Endothelial cell of umbilical vein (primary cell): Measurements from ENCODE around the gene PDXDC1. TPM values are rescaled to one million over a fixed set of nuclear protein-coding genes. Genes with fewer than 3 reads are reported as not detected.

ENCODE experiments used
- BruUV-seq: library from RNA; stranded (reverse); fragments of 400-500 nt; replicated peaks from 2 replicates; lab custom pipeline; 2021; lab: Mats Ljungman, UMichigan
- CTCF ChIA-PET: fragments of 300-600, 350-600 bp; sonication (Branson Sonifier 250); formaldehyde crosslinking; loops from one replicate; lab custom pipeline; 2021; ENCODE audit warnings: antibody characterized with exemption, inconsistent platforms; lab: Charles Lee
- POLR2A ChIA-PET: fragments of 300-600, 350-600 bp; sonication (Branson Sonifier 250); formaldehyde crosslinking; loops from one replicate; lab custom pipeline; 2021; ENCODE audit warnings: antibody characterized with exemption, inconsistent platforms; lab: Charles Lee
- DNase-seq: peaks from one replicate; pipeline ENCODE4 v3.0.0-alpha.2; 2011; ENCODE audit warnings: low read depth, low spot score
- FAIRE-seq: peaks from 2 replicates; lab custom pipeline; 2011; peaks lifted over from hg19 to GRCh38; lab: Jason Lieb, UNC
- H2AFZ ChIP-seq: 2 replicates; pipeline ENCODE4 v1.6.0; 2012; ENCODE audit warnings: low read depth, low read length, control low read depth, inconsistent platforms
- H3K27ac ChIP-seq: 2 replicates; pipeline ENCODE4 v1.5.1; 2011; ENCODE audit warnings: low read depth, mild to moderate bottlenecking, control low read depth, low read length, moderate library complexity; ENCODE audit not compliant: insufficient read depth
- H3K27me3 ChIP-seq, 2 experiments: 2 replicates each; pipeline versions ENCODE4 v1.6.0 to v1.6.1; 2011; ENCODE audit warnings: low read length in 2 of 2, mixed read lengths in 1 of 2; ENCODE audit not compliant: control insufficient read depth in 2 of 2, insufficient read depth in 2 of 2
- H3K36me3 ChIP-seq, 2 experiments: 2 replicates in 1 of 2; 3 replicates in 1 of 2; pipeline ENCODE4 v1.5.1; 2011; ENCODE audit warnings: low read length in 2 of 2, mild to moderate bottlenecking in 1 of 2, moderate library complexity in 1 of 2; ENCODE audit not compliant: control insufficient read depth in 2 of 2, insufficient read depth in 2 of 2; ENCODE audit errors: extremely low read depth in 1 of 2
- H3K4me1 ChIP-seq: 3 replicates; pipeline ENCODE4 v1.5.1; 2011; ENCODE audit warnings: mild to moderate bottlenecking, low read length; ENCODE audit not compliant: control insufficient read depth, insufficient read depth; ENCODE audit errors: extremely low read depth
- H3K4me2 ChIP-seq: 2 replicates; pipeline ENCODE4 v1.6.1; 2011; ENCODE audit warnings: low read length, control low read depth, mixed read lengths; ENCODE audit not compliant: insufficient read depth
- H3K4me3 ChIP-seq, 3 experiments: fragments of 200-600 bp in 1 of 3; sonication (generic), shearing (Covaris generic) in 1 of 3; replicated peaks in 1 of 3; 2 replicates each; pipeline ENCODE4 v1.5.1; 2011 to 2016; ENCODE audit warnings: control low read depth in 3 of 3, low read length in 3 of 3, mild to moderate bottlenecking in 2 of 3, inconsistent platforms in 1 of 3, low read depth in 1 of 3, moderate library complexity in 1 of 3; ENCODE audit not compliant: insufficient read depth in 1 of 3
- H3K79me2 ChIP-seq: 2 replicates; pipeline ENCODE4 v1.6.0; 2012; ENCODE audit warnings: low read length, inconsistent platforms; ENCODE audit not compliant: control insufficient read depth, insufficient read depth
- H3K9ac ChIP-seq: replicated peaks from 2 replicates; pipeline ENCODE3; 2011; ENCODE audit warnings: low read length, control low read depth; ENCODE audit not compliant: insufficient read depth; ENCODE audit errors: extremely low read depth
- H3K9me1 ChIP-seq: replicated peaks from 3 replicates; pipeline ENCODE4 v1.6.0; 2011; ENCODE audit warnings: mild to moderate bottlenecking, low read length; ENCODE audit not compliant: control insufficient read depth, insufficient read depth; ENCODE audit errors: extremely low read depth
- H3K9me3 ChIP-seq: replicated peaks from 2 replicates; pipeline ENCODE4 v1.5.1; 2012; ENCODE audit warnings: low read length, inconsistent platforms; ENCODE audit not compliant: control insufficient read depth, insufficient read depth
- H4K20me1 ChIP-seq: replicated peaks from 2 replicates; pipeline ENCODE3; 2011; ENCODE audit warnings: mild to moderate bottlenecking, low read length; ENCODE audit not compliant: control insufficient read depth, insufficient read depth; ENCODE audit errors: extremely low read depth
- EZH2 ChIP-seq: IDR thresholded peaks from 2 replicates; pipeline ENCODE4 v1.6.1; 2012; ENCODE audit warnings: borderline replicate concordance, low read depth, mild to moderate bottlenecking, moderate library complexity, low read length, inconsistent platforms; ENCODE audit not compliant: severe bottlenecking
- FOS ChIP-seq: IDR thresholded peaks from 2 replicates; pipeline ENCODE4 v1.6.1; 2011; ENCODE audit warnings: mild to moderate bottlenecking, low read length, moderate library complexity, borderline replicate concordance; ENCODE audit not compliant: insufficient read depth
- GATA2 ChIP-seq: IDR thresholded peaks from 2 replicates; pipeline ENCODE4 v1.7.0; 2011; ENCODE audit warnings: low read depth, mild to moderate bottlenecking, moderate library complexity, mixed read lengths, low read length; ENCODE audit not compliant: insufficient read length, insufficient read depth
- JUN ChIP-seq: IDR thresholded peaks from 2 replicates; pipeline ENCODE4 v1.6.1; 2011; ENCODE audit warnings: borderline replicate concordance, low read depth; ENCODE audit not compliant: insufficient read length, insufficient read depth
- MAX ChIP-seq: IDR thresholded peaks from 2 replicates; pipeline ENCODE4 v1.6.1; 2011; ENCODE audit not compliant: insufficient read depth, insufficient read length
- MYC ChIP-seq: IDR thresholded peaks from one replicate; pipeline ENCODE4 v1.6.1; 2011; ENCODE audit warnings: mild to moderate bottlenecking, low read depth, low read length
- POLR2A ChIP-seq: IDR thresholded peaks from 2 replicates; pipeline ENCODE4 v1.6.1; 2012; ENCODE audit warnings: low read depth, mild to moderate bottlenecking, control low read depth, low read length
- POLR2AphosphoS5 ChIP-seq: IDR thresholded peaks from 2 replicates; pipeline ENCODE4 v1.6.1; 2012; ENCODE audit warnings: low read depth, mild to moderate bottlenecking, control low read depth, low read length, moderate library complexity; ENCODE audit not compliant: insufficient read depth
- dilution Hi-C: fragments of 300-500 bp; cut with MboI; formaldehyde crosslinking; loops from one replicate; pipeline ENCODE4 v1.15.0; 2019; ENCODE audit warnings: low sequenced_read_pairs; ENCODE audit not compliant: extremely low pct_ligation_motif_present
- intact Hi-C: fragments of 100-400 bp; cut with micrococcal nuclease; formaldehyde crosslinking; loops from one replicate; pipeline ENCODE4 v1.10.0; 2022
- polyA plus RNA-seq, 4 experiments: library from polyadenylated mRNA; depleted of rRNA in 3 of 4; stranded (reverse) in 3 of 4; unstranded in 1 of 4; fragments of >200 nt; gene quantifications; 2 replicates each; pipeline versions ENCODE4 v1.2.1 to v1.2.3, GENCODE V29; 2011 to 2012; ENCODE audit warnings: missing spikeins in 1 of 4
- total RNA-seq: library from RNA; stranded (reverse); gene quantifications from 2 replicates; pipeline ENCODE4 v1.2.3, GENCODE V29; 2021
- TF ChIP-seq, protein P1 (sequence below), 2 donors: IDR thresholded peaks; 1 replicate in 1 of 2; 2 replicates in 1 of 2; pipeline ENCODE4 v1.5.1; 2011; ENCODE audit warnings: low read length in 2 of 2, mild to moderate bottlenecking in 2 of 2, moderate library complexity in 2 of 2, control low read depth in 1 of 2, inconsistent platforms in 1 of 2, low read depth in 1 of 2; ENCODE audit not compliant: insufficient read depth in 1 of 2; ENCODE audit errors: extremely low read depth in 1 of 2

PDXDC1 gene
- total and polyA plus RNA-seq, 2 donors (not counting 3 experiments of a cell fraction or from before 2014, with no cell fraction given): 44.6 to 78.9 TPM

GRCh38 chr16:15035163-15035729 lies 60.4 kb downstream of the PDXDC1 start:
- DNase-seq: no peak
- Histone ChIP-seq H3K9ac (peak overlapping the region; percentile 72), H3K27ac (peak overlapping the region; percentile 94), H3K79me2 (no peaks in the 10 kb centered on the region), H3K4me1 (peaks cover 33% of the 10 kb centered on the region), H3K9me1 (no peaks in the 10 kb centered on the region), H4K20me1 (no peaks in the 10 kb centered on the region), H3K4me2 (peak overlapping the region; percentile 64), H2AFZ (peak overlapping the region; percentile 41), H3K4me3 (no peak overlapping the region), H3K27me3 (no peaks in the 10 kb centered on the region), H3K36me3 (peaks cover 25 to 59% of the 10 kb centered on the region in 2 experiments), H3K9me3 (no peaks in the 10 kb centered on the region)
- CTCF ChIA-PET: interaction anchor here (0.6 to 2.9 kb wide), 7 partner anchors 13 to 78 kb away, joined by 3 to 11 read pairs (median 4); partner anchors contain the start of gene PDXDC1
- POLR2A ChIA-PET: interaction anchor here (0.7 kb wide), 1 partner anchor 18 kb away, joined by 3 read pairs; no protein-coding TSS in a partner anchor
- intact Hi-C loops: no loop called here
- dilution Hi-C loops: no loop called here
- BruUV-seq: no TSS peak
- no peak for TF ChIP-seq MYC
- TF ChIP-seq EZH2: no peak
- peak; percentile 1 for TF ChIP-seq GATA2
- no peak for TF ChIP-seq FOS
- no peak for TF ChIP-seq POLR2AphosphoS5
- no peak for FAIRE-seq

DNA sequence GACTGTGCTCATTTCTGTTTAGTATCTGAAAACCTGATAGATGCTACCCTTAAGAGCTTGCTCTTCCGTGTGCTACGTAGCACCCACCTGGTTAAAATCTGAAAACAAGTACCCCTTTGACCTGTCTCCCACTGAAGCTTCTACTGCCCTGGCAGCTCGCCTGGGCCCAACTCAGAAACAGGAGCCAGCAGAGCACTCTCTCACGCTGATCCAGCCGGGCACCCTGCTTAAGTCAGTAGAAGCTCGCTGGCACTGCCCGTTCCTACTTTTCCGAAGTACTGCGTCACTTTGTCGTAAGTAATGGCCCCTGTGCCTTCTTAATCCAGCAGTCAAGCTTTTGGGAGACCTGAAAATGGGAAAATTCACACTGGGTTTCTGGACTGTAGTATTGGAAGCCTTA lies 62.2 kb downstream of the PDXDC1 start:
- dilution Hi-C loops (no loop called here), intact Hi-C loops (no loop called here)
- FAIRE-seq (no peak), DNase-seq (no peak)
- Histone ChIP-seq H3K9me3 (no peaks in the 10 kb centered on the region), H2AFZ (no peak overlapping the region), H3K27me3 (no peaks in the 10 kb centered on the region), H3K36me3 (peaks cover 25 to 62% of the 10 kb centered on the region in 2 experiments), H3K4me1 (peaks cover 33% of the 10 kb centered on the region), H3K79me2 (no peaks in the 10 kb centered on the region), H3K9ac (no peak overlapping the region), H3K4me3 (no peak overlapping the region), H3K4me2 (no peak overlapping the region), H4K20me1 (no peaks in the 10 kb centered on the region), H3K27ac (no peak overlapping the region), H3K9me1 (no peaks in the 10 kb centered on the region)
- POLR2A ChIA-PET: interaction anchor here (0.6 kb wide), 1 partner anchor 15 kb away, joined by 3 read pairs; no protein-coding TSS in a partner anchor
- TF ChIP-seq, protein P1, sequence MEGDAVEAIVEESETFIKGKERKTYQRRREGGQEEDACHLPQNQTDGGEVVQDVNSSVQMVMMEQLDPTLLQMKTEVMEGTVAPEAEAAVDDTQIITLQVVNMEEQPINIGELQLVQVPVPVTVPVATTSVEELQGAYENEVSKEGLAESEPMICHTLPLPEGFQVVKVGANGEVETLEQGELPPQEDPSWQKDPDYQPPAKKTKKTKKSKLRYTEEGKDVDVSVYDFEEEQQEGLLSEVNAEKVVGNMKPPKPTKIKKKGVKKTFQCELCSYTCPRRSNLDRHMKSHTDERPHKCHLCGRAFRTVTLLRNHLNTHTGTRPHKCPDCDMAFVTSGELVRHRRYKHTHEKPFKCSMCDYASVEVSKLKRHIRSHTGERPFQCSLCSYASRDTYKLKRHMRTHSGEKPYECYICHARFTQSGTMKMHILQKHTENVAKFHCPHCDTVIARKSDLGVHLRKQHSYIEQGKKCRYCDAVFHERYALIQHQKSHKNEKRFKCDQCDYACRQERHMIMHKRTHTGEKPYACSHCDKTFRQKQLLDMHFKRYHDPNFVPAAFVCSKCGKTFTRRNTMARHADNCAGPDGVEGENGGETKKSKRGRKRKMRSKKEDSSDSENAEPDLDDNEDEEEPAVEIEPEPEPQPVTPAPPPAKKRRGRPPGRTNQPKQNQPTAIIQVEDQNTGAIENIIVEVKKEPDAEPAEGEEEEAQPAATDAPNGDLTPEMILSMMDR (IDR thresholded peaks at IDR 0.05; ENCODE audit: extremely low read depth in 1 of 2, insufficient read depth in 1 of 2, low read depth in 1 of 2, low read length in 2 of 2): no peak
- TF ChIP-seq POLR2A (no peak), JUN (no peak), MYC (no peak), POLR2AphosphoS5 (no peak), FOS (no peak), MAX (no peak), GATA2 (no peak), EZH2 (no peak)
- BruUV-seq: TSS peak; percentile 38
- CTCF ChIA-PET: interaction anchor here (0.6 to 1.2 kb wide), 3 partner anchors 9 to 20 kb away, joined by 3 read pairs; no protein-coding TSS in a partner anchor
